ENCODE results near the gene RUNX1. TPM values are rescaled to one million over a fixed set of nuclear protein-coding genes. Genes with fewer than 3 reads are reported as not detected.

Gene RUNX1
- total and polyA plus RNA-seq, 4 donors = 23.3 to 100 (median 33.4) TPM

- no peak overlapping the region for H3K4me3 ChIP-seq
- peaks cover 0 to 3% (median 0%) of the 10 kb centered on the region in 5 donors for H3K4me1 ChIP-seq (ENCODE audit: control insufficient read depth in 5 of 5, insufficient read depth in 5 of 5, low read length in 5 of 5)
- H3K27me3 ChIP-seq (ENCODE audit: control insufficient read depth in 3 of 3, insufficient read depth in 3 of 3, low read length in 2 of 3) = no peaks in the 10 kb centered on the region
- H3K36me3 ChIP-seq (ENCODE audit: control insufficient read depth in 4 of 4, insufficient read depth in 4 of 4, low read length in 4 of 4) = no peaks in the 10 kb centered on the region
- no peak for TF ChIP-seq CTCF (IDR thresholded peaks at IDR 0.05; ENCODE audit: control extremely low read depth, extremely low read depth)
- H3K9me3 ChIP-seq (ENCODE audit: control insufficient read depth in 4 of 4, insufficient read depth in 3 of 4, low read length in 3 of 4) = no peaks in the 10 kb centered on the region
- ATAC-seq (ENCODE audit: insufficient read depth, low FRiP score) (no peak), DNase-seq (no peak)
- WGBS, 2 donors = 84 to 89% methylated on average over 6 of the region's 6 CpGs
- no peak overlapping the region for H3K9ac ChIP-seq (ENCODE audit: insufficient read depth in 1 of 2, low read length in 2 of 2)
- H3K27ac ChIP-seq (ENCODE audit: low read depth in 1 of 2, low read length in 1 of 2) = no peak overlapping the region
Measured at GRCh38 chr21:35063428-35064172, 14.5 kb upstream of the RUNX1 start.

GRCh38 chr21:35062016-35062415 lies 12.9 kb upstream of the RUNX1 start:
- 92 to 95% methylated on average over 3 of the region's 3 CpGs for WGBS, 2 donors
- no peaks in the 10 kb centered on the region for H3K36me3 ChIP-seq (ENCODE audit: control insufficient read depth in 4 of 4, insufficient read depth in 4 of 4, low read length in 4 of 4)
- ATAC-seq (ENCODE audit: insufficient read depth, low FRiP score) = no peak

GRCh38 chr21:35059742-35060141 lies 10.6 kb upstream of the RUNX1 start:
- no peak overlapping the region for H3K9ac ChIP-seq (ENCODE audit: insufficient read depth in 1 of 2, low read length in 2 of 2)
- no peak for TF ChIP-seq CTCF (IDR thresholded peaks at IDR 0.05; ENCODE audit: control extremely low read depth, extremely low read depth)
- no peaks in the 10 kb centered on the region for H3K36me3 ChIP-seq (ENCODE audit: control insufficient read depth in 4 of 4, insufficient read depth in 4 of 4, low read length in 4 of 4)
- no peaks in the 10 kb centered on the region for H3K9me3 ChIP-seq (ENCODE audit: control insufficient read depth in 4 of 4, insufficient read depth in 3 of 4, low read length in 3 of 4)
- H3K4me3 ChIP-seq = no peak overlapping the region
- DNase-seq = no peak
- H3K4me1 ChIP-seq (ENCODE audit: control insufficient read depth in 5 of 5, insufficient read depth in 5 of 5, low read length in 5 of 5) = peaks cover 0 to 6% (median 0%) of the 10 kb centered on the region in 5 donors
- no peak overlapping the region for H3K27ac ChIP-seq (ENCODE audit: low read depth in 1 of 2, low read length in 1 of 2)
- no peak for ATAC-seq (ENCODE audit: insufficient read depth, low FRiP score)
- WGBS, 2 donors = 88 to 91% methylated on average over 3 of the region's 3 CpGs
- H3K27me3 ChIP-seq (ENCODE audit: control insufficient read depth in 3 of 3, insufficient read depth in 3 of 3, low read length in 2 of 3) = no peaks in the 10 kb centered on the region

More at GRCh38 chr21:35062016-35062415, 12.9 kb upstream of the RUNX1 start:
- no peak overlapping the region for H3K27ac ChIP-seq (ENCODE audit: low read depth in 1 of 2, low read length in 1 of 2)
- H3K4me3 ChIP-seq = no peak overlapping the region
- H3K9ac ChIP-seq (ENCODE audit: insufficient read depth in 1 of 2, low read length in 2 of 2) = no peak overlapping the region
- peaks cover 0 to 6% (median 0%) of the 10 kb centered on the region in 5 donors for H3K4me1 ChIP-seq (ENCODE audit: control insufficient read depth in 5 of 5, insufficient read depth in 5 of 5, low read length in 5 of 5)
- no peak for DNase-seq
- H3K27me3 ChIP-seq (ENCODE audit: control insufficient read depth in 3 of 3, insufficient read depth in 3 of 3, low read length in 2 of 3) = no peaks in the 10 kb centered on the region
- no peak for TF ChIP-seq CTCF (IDR thresholded peaks at IDR 0.05; ENCODE audit: control extremely low read depth, extremely low read depth)
- H3K9me3 ChIP-seq (ENCODE audit: control insufficient read depth in 4 of 4, insufficient read depth in 3 of 4, low read length in 3 of 4) = no peaks in the 10 kb centered on the region

Measured in lung (tissue), 12 donors.